HG03175 (cell line): Measurements from ENCODE around the gene FOXK2.
"Not testable (repeated sequence)": the region's sequence is repeated elsewhere in the genome, so short reads cannot be mapped to it uniquely, and the experiment has no call there.

Experiments used
- ATAC-seq: cut with Tn5 transposase; IDR thresholded peaks from one replicate; pipeline ENCODE4 v1.9.1; 2021; ENCODE audit warnings: mild to moderate bottlenecking, moderate library complexity; ENCODE audit not compliant: unreplicated experiment

Gene FOXK2

GRCh38 chr17:82561429-82562035, 42.0 kb downstream of the FOXK2 start:
- no peak for ATAC-seq

GRCh38 chr17:82562718-82563220, 43.2 kb downstream of the FOXK2 start:
- not testable (repeated sequence) for ATAC-seq

- no peak for ATAC-seq
Measured at GRCh38 chr17:82563318-82563717, 43.8 kb downstream of the FOXK2 start.

- not testable (repeated sequence) for ATAC-seq
Measured at GRCh38 chr17:82563745-82564144, 44.2 kb downstream of the FOXK2 start.

GRCh38 chr17:82564241-82564640, 44.7 kb downstream of the FOXK2 start:
- no peak for ATAC-seq

- no peak for ATAC-seq
Measured at GRCh38 chr17:82565551-82565950, 46.0 kb downstream of the FOXK2 start.

- ATAC-seq: no peak
Measured at GRCh38 chr17:82566129-82566960, 46.8 kb downstream of the FOXK2 start.

- no peak for ATAC-seq
Measured at GRCh38 chr17:82567286-82567685, 47.8 kb downstream of the FOXK2 start.

GRCh38 chr17:82568997-82569393, 49.5 kb downstream of the FOXK2 start:
- no peak for ATAC-seq

- no peak for ATAC-seq
Measured at GRCh38 chr17:82569621-82570020, 50.1 kb downstream of the FOXK2 start.

- ATAC-seq: no peak
Measured at GRCh38 chr17:82570277-82570676, 50.7 kb downstream of the FOXK2 start.

- no peak for ATAC-seq
Measured at GRCh38 chr17:82571855-82572254, 52.3 kb downstream of the FOXK2 start.

GRCh38 chr17:82574041-82574440, 54.5 kb downstream of the FOXK2 start:
- ATAC-seq: no peak

- not testable (repeated sequence) for ATAC-seq
Measured at GRCh38 chr17:82575581-82576221, 56.2 kb downstream of the FOXK2 start.

GRCh38 chr17:82577300-82577699, 57.8 kb downstream of the FOXK2 start:
- no peak for ATAC-seq

GRCh38 chr17:82579969-82580368, 60.4 kb downstream of the FOXK2 start:
- not testable (repeated sequence) for ATAC-seq

GRCh38 chr17:82582213-82582612, 62.7 kb downstream of the FOXK2 start:
- no peak for ATAC-seq

- ATAC-seq: no peak
Measured at GRCh38 chr17:82582709-82583108, 63.2 kb downstream of the FOXK2 start.

GRCh38 chr17:82583720-82584234, 64.2 kb downstream of the FOXK2 start:
- no peak for ATAC-seq

GRCh38 chr17:82585935-82586575, 66.5 kb downstream of the FOXK2 start:
- ATAC-seq: not testable (repeated sequence)
